MM.1S (cell line): ENCODE measurements around the gene DIS3L2.

ENCODE experiments used
- DNase-seq: peaks from one replicate; pipeline ENCODE4 v3.0.0-alpha.2; 2015
- H2AFZ ChIP-seq: fragments of 300-600 bp; sonication (generic); 2 replicates; pipeline ENCODE4 v1.6.0; 2016; ENCODE audit warnings: antibody characterized with exemption, low read length
- H3F3A ChIP-seq: fragments of 300-600 bp; sonication (generic); 2 replicates; pipeline ENCODE4 v1.6.1; 2016; ENCODE audit warnings: mild to moderate bottlenecking, antibody characterized with exemption, low read length, moderate library complexity, mixed read lengths; ENCODE audit not compliant: insufficient read depth
- H3K27ac ChIP-seq: fragments of 300-600 bp; sonication (generic); 2 replicates; pipeline ENCODE4 v1.5.1; 2016; ENCODE audit warnings: mild to moderate bottlenecking, low read length
- H3K27me3 ChIP-seq: fragments of 300-600 bp; sonication (generic); replicated peaks from 2 replicates; pipeline ENCODE4 v1.6.0; 2016; ENCODE audit warnings: low read length; ENCODE audit not compliant: insufficient read depth
- H3K36me3 ChIP-seq: fragments of 300-600 bp; sonication (generic); replicated peaks from 2 replicates; pipeline ENCODE4 v1.6.1; 2016; ENCODE audit warnings: mild to moderate bottlenecking, low read length, mixed read lengths; ENCODE audit not compliant: insufficient read depth
- H3K4me1 ChIP-seq: fragments of 300-600 bp; sonication (generic); 2 replicates; pipeline ENCODE4 v1.6.1; 2016; ENCODE audit warnings: low read length, mixed read lengths
- H3K4me2 ChIP-seq: fragments of 300-600 bp; sonication (generic); 2 replicates; pipeline ENCODE4 v1.6.0; 2016; ENCODE audit warnings: low read depth, low read length
- H3K4me3 ChIP-seq: fragments of 300-600 bp; sonication (generic); 2 replicates; pipeline ENCODE4 v1.5.1; 2016; ENCODE audit warnings: low read length, mixed read lengths
- H3K79me2 ChIP-seq: fragments of 300-600 bp; sonication (generic); 2 replicates; pipeline ENCODE4 v1.6.1; 2016; ENCODE audit warnings: mixed run types, low read length, mixed read lengths
- H3K9ac ChIP-seq: fragments of 300-600 bp; sonication (generic); 2 replicates; pipeline ENCODE4 v1.6.1; 2016; ENCODE audit warnings: low read length, mixed read lengths
- H3K9me2 ChIP-seq: fragments of 300-600 bp; sonication (generic); replicated peaks from 2 replicates; pipeline ENCODE4 v1.6.1; 2016; ENCODE audit warnings: mild to moderate bottlenecking, low read length, mixed read lengths; ENCODE audit not compliant: insufficient read depth
- H3K9me3 ChIP-seq: fragments of 300-600 bp; sonication (generic); replicated peaks from 2 replicates; pipeline ENCODE4 v1.6.1; 2016; ENCODE audit warnings: mild to moderate bottlenecking, low read length, mixed read lengths; ENCODE audit not compliant: insufficient read depth
- H4K20me1 ChIP-seq: fragments of 300-600 bp; sonication (generic); 2 replicates; pipeline ENCODE4 v1.6.1; 2016; ENCODE audit warnings: mild to moderate bottlenecking, low read length, moderate library complexity, mixed read lengths; ENCODE audit not compliant: insufficient read depth
- CTCF ChIP-seq: fragments of 300-600 bp; sonication (generic); IDR thresholded peaks from 2 replicates; pipeline ENCODE4 v1.5.1; 2016; ENCODE audit warnings: antibody characterized with exemption, low read length, mixed read lengths
- EZH2 ChIP-seq: fragments of 300-600 bp; sonication (generic); optimal IDR thresholded peaks from 2 replicates; pipeline ENCODE3; 2017; ENCODE audit warnings: low read depth, mild to moderate bottlenecking, antibody characterized with exemption, low read length, mixed read lengths
- EZH2phosphoT487 ChIP-seq: fragments of 300-600 bp; sonication (generic); IDR thresholded peaks from 2 replicates; pipeline ENCODE4 v1.6.1; 2018; ENCODE audit warnings: antibody characterized with exemption, low read length

Gene DIS3L2

GRCh38 chr2:232320443-232320803 is 358.9 kb downstream of the DIS3L2 start:
- H3K79me2 ChIP-seq = no peaks in the 10 kb centered on the region
- no peaks in the 10 kb centered on the region for H3K9me3 ChIP-seq
- no peaks in the 10 kb centered on the region for H3K9me2 ChIP-seq
- no peaks in the 10 kb centered on the region for H3K27me3 ChIP-seq
- no peaks in the 10 kb centered on the region for H3K36me3 ChIP-seq
- H4K20me1 ChIP-seq = no peaks in the 10 kb centered on the region
- H2AFZ ChIP-seq = no peak overlapping the region
- no peak overlapping the region for H3K9ac ChIP-seq
- no peaks in the 10 kb centered on the region for H3F3A ChIP-seq
- no peak for DNase-seq
- TF ChIP-seq CTCF (no peak), EZH2 (no peak), EZH2phosphoT487 (no peak)
- H3K4me2 ChIP-seq = no peak overlapping the region
- H3K27ac ChIP-seq = no peak overlapping the region
- H3K4me3 ChIP-seq = no peak overlapping the region
- peaks cover 8% of the 10 kb centered on the region for H3K4me1 ChIP-seq

- no peaks in the 10 kb centered on the region; the same call in 1 of the 2 replicates for H3K4me1 ChIP-seq
- H3K9ac ChIP-seq = no peak overlapping the region
These were observed 359.8 kb downstream of the DIS3L2 start for GRCh38 chr2:232321156-232321816.

GRCh38 chr2:232321817-232322559 is 360.5 kb downstream of the DIS3L2 start:
- Histone ChIP-seq H3K4me3 (no peak overlapping the region), H3K4me1 (no peaks in the 10 kb centered on the region), H3K36me3 (no peaks in the 10 kb centered on the region), H3K27me3 (no peaks in the 10 kb centered on the region), H3K4me2 (no peak overlapping the region), H3K27ac (no peak overlapping the region), H3K9me2 (no peaks in the 10 kb centered on the region), H3K9ac (no peak overlapping the region), H2AFZ (no peak overlapping the region), H3K79me2 (no peaks in the 10 kb centered on the region), H3F3A (no peaks in the 10 kb centered on the region), H4K20me1 (no peaks in the 10 kb centered on the region), H3K9me3 (no peaks in the 10 kb centered on the region)
- DNase-seq = no peak
- TF ChIP-seq EZH2phosphoT487 = no peak
- TF ChIP-seq CTCF = no peak
- no peak for TF ChIP-seq EZH2

More at GRCh38 chr2:232321156-232321816, 359.8 kb downstream of the DIS3L2 start:
- no peaks in the 10 kb centered on the region for H4K20me1 ChIP-seq
- H3K4me2 ChIP-seq = no peak overlapping the region
- DNase-seq = no peak
- H3K9me3 ChIP-seq = no peaks in the 10 kb centered on the region
- H3K27me3 ChIP-seq = no peaks in the 10 kb centered on the region
- H3K36me3 ChIP-seq = no peaks in the 10 kb centered on the region
- no peaks in the 10 kb centered on the region for H3F3A ChIP-seq
- H2AFZ ChIP-seq = no peak overlapping the region
- H3K9me2 ChIP-seq = no peaks in the 10 kb centered on the region
- H3K27ac ChIP-seq = no peak overlapping the region
- TF ChIP-seq EZH2 (no peak), CTCF (no peak), EZH2phosphoT487 (no peak)
- no peak overlapping the region for H3K4me3 ChIP-seq
- H3K79me2 ChIP-seq = no peaks in the 10 kb centered on the region
